HepG2 (cell line): ENCODE measurements around the gene EIF4G2. TPM values are rescaled to one million over a fixed set of nuclear protein-coding genes. Genes with fewer than 3 reads are reported as not detected.
A peak's percentile ranks its signal among the peaks of the same experiment; 100 is the strongest.

Experiments
- ATAC-seq: fragments of 200-7000 bp; cut with Tn5 transposase; 3 replicates; pipeline ENCODE4 v1.9.1; 2020; ENCODE audit warnings: mild to moderate bottlenecking, moderate library complexity
- BruUV-seq: library from RNA; stranded (reverse); fragments of 400-500 nt; replicated peaks from 2 replicates; lab custom pipeline; 2021; lab: Mats Ljungman, UMichigan
- CTCF ChIA-PET: fragments of 300-600 bp; formaldehyde crosslinking; extraction: SDS; loops from one replicate; lab custom pipeline; 2021; ENCODE audit warnings: low total read pairs, inconsistent platforms, low intra/inter-chr PET ratio; lab: Yijun Ruan, JAX
- POLR2A ChIA-PET: fragments of 350-600 bp; sonication (Branson Sonifier 250); formaldehyde crosslinking; loops from one replicate; lab custom pipeline; 2020; ENCODE audit warnings: antibody characterized with exemption, inconsistent platforms; lab: Yijun Ruan, JAX
- DNase-seq: peaks from one replicate; pipeline ENCODE4 v3.0.0-alpha.2; 2015; ENCODE audit warnings: low spot score
- FAIRE-seq: peaks from 3 replicates; lab custom pipeline; 2011; peaks lifted over from hg19 to GRCh38; lab: Jason Lieb, UNC
- H2AFZ ChIP-seq: one replicate; pipeline ENCODE4 v1.6.1; 2011; ENCODE audit warnings: low read length, inconsistent platforms
- H3K27ac ChIP-seq: fragments of 300-600 bp; 3 replicates; pipeline ENCODE4 v1.8.0; 2011; ENCODE audit warnings: mixed run types, mild to moderate bottlenecking, mixed read lengths, low read length, inconsistent platforms; ENCODE audit not compliant: insufficient read depth; ENCODE audit errors: extremely low read length
- H3K27me3 ChIP-seq, 2 experiments: fragments of 200-600 bp in 1 of 2; 2 replicates in 1 of 2; 3 replicates in 1 of 2; pipeline versions ENCODE4 v1.6.0 to v1.8.0; 2011; ENCODE audit warnings: low read length in 2 of 2, mild to moderate bottlenecking in 2 of 2, moderate library complexity in 2 of 2, inconsistent platforms in 1 of 2; ENCODE audit not compliant: insufficient read depth in 2 of 2, control insufficient read depth in 1 of 2
- H3K36me3 ChIP-seq, 2 experiments: fragments of 200-600 bp in 1 of 2; replicated peaks in 1 of 2; 2 replicates in 1 of 2; 3 replicates in 1 of 2; pipeline versions ENCODE4 v1.5.1 to v1.8.0; 2011; ENCODE audit warnings: low read length in 2 of 2, inconsistent platforms in 1 of 2; ENCODE audit not compliant: insufficient read depth in 2 of 2, control insufficient read depth in 1 of 2
- H3K4me1 ChIP-seq: 2 replicates; pipeline ENCODE4 v1.5.1; 2012; ENCODE audit warnings: low read length, inconsistent platforms; ENCODE audit not compliant: insufficient read depth
- H3K4me2 ChIP-seq: 2 replicates; pipeline ENCODE4 v1.6.0; 2011; ENCODE audit warnings: low read depth, low read length, inconsistent platforms
- H3K4me3 ChIP-seq, 3 experiments: fragments of 200-600 bp in 1 of 3; sonication (generic), shearing (Covaris generic) in 1 of 3; replicated peaks in 1 of 3; 2 replicates each; pipeline ENCODE4 v1.5.1; 2011 to 2016; ENCODE audit warnings: low read length in 3 of 3, inconsistent platforms in 2 of 3, low read depth in 2 of 3, mild to moderate bottlenecking in 2 of 3, control low read depth in 1 of 3, mixed read lengths in 1 of 3; ENCODE audit not compliant: insufficient read depth in 1 of 3
- H3K79me2 ChIP-seq: one replicate; pipeline ENCODE4 v1.6.1; 2011; ENCODE audit warnings: low read length, inconsistent platforms; ENCODE audit not compliant: insufficient read depth
- H3K9ac ChIP-seq: 2 replicates; pipeline ENCODE4 v1.6.0; 2011; ENCODE audit warnings: mild to moderate bottlenecking, low read depth, low read length, inconsistent platforms; ENCODE audit not compliant: insufficient read depth
- H3K9me3 ChIP-seq: 2 replicates; pipeline ENCODE4 v1.5.1; 2012; ENCODE audit warnings: mild to moderate bottlenecking, low read length
- H4K20me1 ChIP-seq: 2 replicates; pipeline ENCODE4 v1.6.0; 2011; ENCODE audit warnings: inconsistent platforms, mild to moderate bottlenecking, low read length, moderate library complexity; ENCODE audit not compliant: insufficient read depth
- ASH2L ChIP-seq: fragments of 300-600, 200-600 bp; sonication (generic); IDR thresholded peaks from 2 replicates; pipeline ENCODE4 v1.7.0; 2017; ENCODE audit warnings: low read depth, mild to moderate bottlenecking, moderate library complexity, mixed read lengths, low read length; ENCODE audit not compliant: insufficient read length
- KMT2A ChIP-seq: sonication (generic); formaldehyde crosslinking; IDR thresholded peaks from 2 replicates; pipeline ENCODE4 v1.4.0; 2020; ENCODE audit warnings: missing genetic modification reagents
- MNT ChIP-seq: fragments of 450-650 bp; IDR thresholded peaks from 2 replicates; pipeline ENCODE4 v1.6.1; 2016
- PBX2 ChIP-seq: IDR thresholded peaks from 2 replicates; pipeline ENCODE4 v1.6.1; 2016; ENCODE audit warnings: control low read depth
- PITX1 ChIP-seq: sonication (generic); formaldehyde crosslinking; IDR thresholded peaks from 2 replicates; pipeline ENCODE4 v1.5.1; 2020; ENCODE audit warnings: mild to moderate bottlenecking, missing genetic modification reagents
- USF2 ChIP-seq, 2 experiments: sonication (generic) in 1 of 2; formaldehyde crosslinking in 1 of 2; IDR thresholded peaks; 2 replicates each; pipeline versions ENCODE4 v1.5.1 to v1.6.1; 2011 to 2020; ENCODE audit warnings: borderline replicate concordance in 1 of 2, low read depth in 1 of 2, low read length in 1 of 2, mild to moderate bottlenecking in 1 of 2, missing genetic modification reagents in 1 of 2, moderate library complexity in 1 of 2
- ZNF205 ChIP-seq: IDR thresholded peaks from 2 replicates; pipeline ENCODE4 v1.6.1; 2018; ENCODE audit warnings: missing biosample characterization, missing genetic modification reagents
- ZNF772 ChIP-seq: sonication (generic); formaldehyde crosslinking; IDR thresholded peaks from 2 replicates; pipeline ENCODE4 v1.5.0; 2020; ENCODE audit warnings: mild to moderate bottlenecking, missing genetic modification reagents
- ZSCAN9 ChIP-seq: IDR thresholded peaks from 2 replicates; pipeline ENCODE4 v1.6.1; 2016; ENCODE audit warnings: borderline replicate concordance
- WGBS: methylation state at CpG from one replicate; pipeline ENCODE4 v1.1.6; 2017; ENCODE audit warnings: low lambda C conversion rate; 5-methylcytosine and 5-hydroxymethylcytosine counted together
- in situ Hi-C: cut with HindIII; loops from 2 replicates; pipeline ENCODE4 v1.10.0; 2017; ENCODE audit warnings: low pct_unique_long_range_greater_than_20kb; ENCODE audit not compliant: extremely low pct_ligation_motif_present
- intact Hi-C: fragments of 100-400 bp; cut with micrococcal nuclease; formaldehyde crosslinking; loops from one replicate; pipeline ENCODE4 v1.10.0; 2022; ENCODE audit not compliant: unreplicated experiment
- polyA plus RNA-seq, 8 experiments: library from polyadenylated mRNA; depleted of rRNA in 3 of 8; stranded (reverse) in 7 of 8; unstranded in 1 of 8; fragments of >200 nt; fragmentation: Illumina TruSeq in 4 of 8; extraction: Trizol in 4 of 8; gene quantifications; 2 replicates each; pipeline versions ENCODE4 v1.2.1 to v1.2.3, GENCODE V29; 2011 to 2016; ENCODE audit warnings: low read depth in 4 of 8, missing spikeins in 1 of 8, mixed read lengths in 1 of 8; ENCODE audit not compliant: insufficient read depth in 1 of 8
- total RNA-seq, 5 experiments: library from RNA; depleted of rRNA; stranded (reverse); fragments of >200 nt; fragmentation: Illumina TruSeq; extraction: Trizol; gene quantifications; 2 replicates each; pipeline ENCODE4 v1.2.3, GENCODE V29; 2016; ENCODE audit warnings: low read depth in 1 of 5

EIF4G2 gene
- total and polyA plus RNA-seq, 2 of the 13 experiments (the other 11 are each of a cell fraction or from before 2014, with no cell fraction given): 362 to 546 TPM

- ChIA-PET CTCF (no interaction called here), POLR2A (interaction anchor here (0.9 to 2.0 kb wide), 4 partner anchors 8 to 74 kb away, joined by 3 to 9 read pairs (median 4); partner anchors contain the start of genes EIF4G2 and ZBED5)
- no peak overlapping the region for H3K4me2 ChIP-seq
- ATAC-seq (peak; percentile 30), DNase-seq (no peak), FAIRE-seq (no peak)
- no peak for TF ChIP-seq ZNF205
- peak; percentile 25; the same call in 1 of the 2 replicates for TF ChIP-seq MNT
- BruUV-seq: no TSS peak
- no peak overlapping the region for H3K9ac ChIP-seq
- H3K4me1 ChIP-seq: no peaks in the 10 kb centered on the region
- 46% methylated on average over 10 of the region's 10 CpGs for WGBS
- no peaks in the 10 kb centered on the region for H4K20me1 ChIP-seq
- no peaks in the 10 kb centered on the region for H3K9me3 ChIP-seq
- H3K27me3 ChIP-seq: peaks cover 2 to 9% of the 10 kb centered on the region in 2 experiments; a peak in 2 of 5 replicates
- no peaks in the 10 kb centered on the region for H3K36me3 ChIP-seq
- in situ Hi-C loops (no loop called here), intact Hi-C loops (no loop called here)
- no peak overlapping the region for H2AFZ ChIP-seq
- H3K79me2 ChIP-seq: no peaks in the 10 kb centered on the region
- no peak overlapping the region for H3K4me3 ChIP-seq
- H3K27ac ChIP-seq: no peak overlapping the region
These were observed 24.2 kb downstream of the EIF4G2 start for GRCh38 chr11:10784232-10785145.

- Histone ChIP-seq H3K27ac (no peak overlapping the region), H3K36me3 (peaks cover 8 to 16% of the 10 kb centered on the region in 2 experiments; a peak in 4 of 5 replicates), H4K20me1 (no peaks in the 10 kb centered on the region), H3K4me2 (no peak overlapping the region), H2AFZ (no peak overlapping the region), H3K9ac (no peak overlapping the region), H3K79me2 (no peaks in the 10 kb centered on the region), H3K4me3 (no peak overlapping the region), H3K9me3 (no peaks in the 10 kb centered on the region), H3K4me1 (peaks cover 17% of the 10 kb centered on the region), H3K27me3 (0 out of 5 replicates have a peak, but pooled peaks cover 0 to under 1% of the 10 kb centered on the region in 2 experiments)
- ChIA-PET POLR2A (interaction anchor here (0.8 kb wide), 1 partner anchor 29 kb away, joined by 3 read pairs; the partner anchor contains the start of gene CTR9), CTCF (no interaction called here)
- DNase-seq: no peak
- no peak for FAIRE-seq
- 88% methylated on average over 1 of the region's 2 CpGs for WGBS
- ATAC-seq: no peak
- intact Hi-C loops: no loop called here
- BruUV-seq: no TSS peak
- in situ Hi-C loops: no loop called here
- TF ChIP-seq USF2 (IDR thresholded peaks at IDR 0.05; ENCODE audit: low read depth, low read length) (no peak), USF2 (CRISPR knock-in tag; IDR thresholded peaks at IDR 0.05; ENCODE audit: borderline replicate concordance) (no peak), ASH2L (no peak), PITX1 (CRISPR knock-in tag) (no peak), PBX2 (CRISPR knock-in tag) (no peak), ZNF772 (no peak), KMT2A (CRISPR knock-in tag) (no peak), ZSCAN9 (CRISPR knock-in tag) (no peak)
These were observed 28.7 kb downstream of the EIF4G2 start for GRCh38 chr11:10780040-10780439.
